Ovary (tissue), 3 donors: ENCODE data around the gene KRT71.

Source experiments
- CTCF ChIP-seq, 3 donors: fragments of 450-650 bp in 2 of 3; fragments of 200-600 bp in 1 of 3; IDR thresholded peaks; one replicate each; pipeline versions ENCODE4 v1.5.1 to v1.8.0; 2016 to 2022; ENCODE audit warnings: antibody characterized with exemption in 3 of 3, mild to moderate bottlenecking in 1 of 3
- POLR2A ChIP-seq: fragments of 450-650 bp; IDR thresholded peaks from one replicate; pipeline ENCODE4 v1.6.1; 2017; ENCODE audit warnings: antibody characterized with exemption, mild to moderate bottlenecking, moderate library complexity
- donor health status: DM: no; HTN: no; CAD: no.

DNA sequence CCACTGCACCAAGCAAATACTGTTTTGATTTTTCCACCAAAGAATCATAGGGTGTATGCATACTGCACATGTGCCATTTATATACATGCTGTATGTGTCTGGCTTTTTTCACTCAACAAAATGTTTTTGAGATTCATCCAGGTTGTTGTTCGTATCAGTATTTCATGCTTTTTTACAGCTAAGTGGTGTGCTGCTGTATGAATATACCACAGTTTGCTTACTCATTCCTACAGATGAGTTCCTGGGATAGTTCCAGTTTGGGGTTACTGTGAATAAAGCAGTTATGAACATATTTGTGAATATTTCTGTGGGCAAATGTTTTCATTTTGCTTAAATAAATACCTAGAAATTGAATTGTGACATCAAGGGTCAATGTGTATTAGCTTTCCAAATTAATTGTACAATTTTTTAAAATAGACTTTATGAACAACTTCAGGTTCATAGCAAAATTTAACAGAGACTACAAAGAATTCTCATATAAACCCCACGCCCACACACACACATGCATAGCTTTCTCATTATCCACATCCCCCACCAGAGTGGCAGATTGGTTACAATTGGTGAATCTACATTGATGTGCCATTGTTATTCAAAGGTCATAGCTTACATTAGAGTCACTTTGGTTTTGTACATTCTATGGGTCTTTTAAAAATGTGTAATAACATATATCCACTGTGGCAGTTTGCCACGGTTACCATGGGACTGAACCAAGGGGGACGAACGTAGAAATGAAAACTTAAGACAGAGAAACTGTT, 53.0 kb downstream of the KRT71 start:
- TF ChIP-seq POLR2A (no peak), CTCF (IDR thresholded peaks at IDR 0.05) (no peak)
